GM04504 (cell line): ENCODE data around the gene C4BPA.

Experiments
- DNase-seq: peaks from one replicate; pipeline ENCODE4 v3.0.0-alpha.2; 2012; ENCODE audit warnings: low read depth

Gene C4BPA

GRCh38 chr1:207077470-207078377 is 26.3 kb upstream of the C4BPA start:
- DNase-seq, result peak; percentile 71

DNA sequence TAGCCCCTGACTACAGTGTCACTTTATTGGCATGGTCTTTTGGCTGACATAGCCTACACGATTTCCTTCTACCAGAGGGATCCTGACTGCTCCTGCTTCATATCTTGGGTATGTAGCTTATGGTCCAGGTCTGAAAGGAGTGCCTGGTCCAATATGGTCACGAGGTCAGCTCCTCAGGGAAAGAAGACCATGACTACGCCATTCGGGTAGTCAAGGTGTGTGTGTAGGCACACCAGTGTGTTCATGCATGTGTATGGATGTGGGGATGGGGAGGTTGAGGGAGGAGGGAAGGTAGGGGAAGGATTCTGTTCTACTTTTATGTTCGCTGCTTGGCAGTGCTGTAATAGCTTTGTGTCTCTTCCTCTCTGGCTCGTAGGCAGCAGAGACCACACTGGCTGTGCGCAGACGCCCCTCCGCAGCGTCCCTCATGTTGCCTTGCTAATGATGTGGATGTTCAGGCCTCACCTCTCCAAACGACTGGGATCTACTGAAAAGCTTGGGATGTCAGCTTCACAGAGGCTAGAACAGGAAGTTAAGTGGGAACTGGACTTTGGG is 25.4 kb upstream of the C4BPA start:
- DNase-seq, result no peak

GRCh38 chr1:207079706-207080241 is 24.3 kb upstream of the C4BPA start:
- DNase-seq, result no peak

DNA sequence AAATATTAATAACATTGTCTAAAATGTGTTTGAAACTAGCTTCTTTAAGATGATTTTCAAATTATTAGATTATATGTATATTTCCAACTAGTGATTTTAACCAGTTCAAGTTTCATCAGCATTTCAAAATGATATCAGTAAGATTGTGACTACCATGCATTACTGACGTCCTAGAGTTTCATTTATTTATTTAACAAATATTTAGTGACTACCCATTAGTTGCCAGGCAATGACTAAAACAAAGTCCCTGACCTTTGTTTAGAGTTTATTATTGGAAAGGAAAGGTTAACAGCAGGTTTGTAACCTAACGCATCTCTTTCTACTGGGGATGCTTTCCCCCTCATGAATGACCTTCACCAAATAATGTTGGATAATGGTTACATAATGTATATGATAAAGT is 22.9 kb upstream of the C4BPA start:
- no peak for DNase-seq

GRCh38 chr1:207081806-207082205 is 22.2 kb upstream of the C4BPA start:
- no peak for DNase-seq

DNA sequence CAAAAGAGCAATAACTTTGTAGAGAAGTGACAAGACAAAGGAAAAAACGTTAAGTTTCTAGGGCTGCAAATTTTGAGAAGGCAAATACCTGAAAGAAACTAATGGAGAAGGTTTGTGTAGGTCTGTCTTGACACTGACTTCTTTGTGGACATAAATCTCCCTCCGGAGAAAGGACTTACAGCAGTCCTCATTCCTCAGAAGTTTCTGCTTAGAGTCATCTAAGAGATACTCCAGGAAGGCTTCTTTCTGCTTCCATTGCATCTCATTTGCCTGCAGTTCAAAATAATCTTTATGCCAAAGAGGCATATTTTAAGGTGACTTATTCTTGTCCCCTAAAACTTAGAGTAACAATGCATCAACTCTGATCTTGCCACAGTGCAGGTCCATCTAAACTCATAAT is 19.8 kb upstream of the C4BPA start:
- no peak for DNase-seq

GRCh38 chr1:207084701-207085180 is 19.3 kb upstream of the C4BPA start:
- DNase-seq, result no peak

GRCh38 chr1:207085887-207086286 is 18.1 kb upstream of the C4BPA start:
- no peak for DNase-seq

- DNase-seq, result no peak
Observed at GRCh38 chr1:207088161-207088560, 15.9 kb upstream of the C4BPA start.

DNA sequence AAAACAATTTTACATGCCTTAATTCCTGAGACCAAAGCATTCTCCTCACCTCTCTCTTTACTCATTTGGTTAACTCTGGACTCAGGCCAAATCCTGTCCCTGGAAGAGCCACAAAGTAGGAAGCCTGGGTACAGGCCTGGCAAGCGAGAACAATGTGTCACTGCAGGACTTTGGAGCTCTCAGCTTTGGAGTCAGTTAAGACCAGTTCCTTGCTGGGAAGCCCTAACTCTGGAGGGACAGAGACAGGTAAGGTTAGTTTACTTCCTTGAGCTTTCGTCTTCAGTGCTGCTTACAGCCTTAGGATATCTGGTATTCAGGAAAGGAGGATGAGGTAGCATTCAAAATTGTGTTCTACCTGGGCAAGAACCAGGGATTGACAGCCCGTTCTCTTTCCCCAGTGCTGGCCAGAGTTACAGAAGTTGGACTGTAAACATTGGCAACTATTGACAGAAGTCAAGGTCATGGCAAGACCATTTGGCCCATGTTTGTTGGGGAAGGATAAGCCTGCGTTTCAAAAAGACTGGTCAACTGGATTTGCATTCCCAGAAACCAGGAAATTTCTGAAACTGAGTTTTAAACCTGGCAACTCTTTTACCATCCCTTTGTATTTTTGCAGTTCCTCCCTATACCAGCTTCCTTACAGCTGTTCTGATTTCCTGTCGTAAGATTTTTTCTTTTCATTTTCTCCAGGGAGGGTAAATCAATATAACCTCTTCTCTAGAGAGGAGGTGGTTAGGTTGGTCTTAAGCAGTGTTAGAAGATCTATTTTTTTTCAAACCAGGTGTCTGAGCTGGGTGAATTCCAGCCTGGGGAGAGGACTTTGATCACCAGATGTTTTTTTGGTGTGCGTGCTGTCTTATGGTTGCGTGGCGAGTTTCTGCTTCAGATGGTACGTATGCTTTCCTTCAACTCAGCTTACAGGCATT is 15.1 kb upstream of the C4BPA start, which contains the start of gene C4BPB:
Gene C4BPB, plus strand, starts transcription at position 160 of the 926 bp plus-strand sequence. Its CDS starts 672 bp downstream, at position 832.
- DNase-seq, result no peak

DNA sequence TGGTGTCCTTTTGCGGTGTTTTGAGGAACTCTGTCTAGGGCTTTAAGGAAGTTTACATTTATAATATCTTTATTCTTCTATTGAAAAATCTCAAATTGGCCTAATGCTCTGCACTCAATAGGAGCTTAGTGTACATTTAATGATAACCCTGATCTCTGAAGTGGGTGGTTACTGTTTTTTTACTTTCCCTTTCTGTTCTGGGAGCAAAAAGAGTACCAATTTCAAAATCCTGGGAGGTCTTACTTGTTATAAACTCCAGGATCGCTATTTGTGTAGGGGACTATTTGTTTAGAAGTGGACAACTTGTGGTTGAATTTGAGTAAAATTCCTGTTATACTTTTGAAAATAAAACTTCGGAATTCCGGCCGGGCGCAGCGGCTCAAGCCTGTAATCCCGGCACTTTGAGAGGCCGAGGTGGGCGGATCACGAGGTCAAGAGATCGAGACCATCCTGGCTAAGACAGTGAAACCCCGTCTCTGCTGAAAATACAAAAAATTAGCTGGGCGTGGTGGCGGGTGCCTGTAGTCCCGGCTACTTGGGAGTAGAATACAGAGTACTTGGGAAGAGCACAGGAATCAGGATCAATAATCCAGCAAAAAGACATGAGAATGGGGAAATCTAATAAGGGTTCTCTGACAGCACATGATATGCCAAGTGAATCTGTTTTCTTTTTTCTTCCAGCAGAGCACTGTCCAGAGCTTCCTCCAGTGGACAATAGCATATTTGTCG is 14.2 kb upstream of the C4BPA start:
- DNase-seq, result no peak

DNA sequence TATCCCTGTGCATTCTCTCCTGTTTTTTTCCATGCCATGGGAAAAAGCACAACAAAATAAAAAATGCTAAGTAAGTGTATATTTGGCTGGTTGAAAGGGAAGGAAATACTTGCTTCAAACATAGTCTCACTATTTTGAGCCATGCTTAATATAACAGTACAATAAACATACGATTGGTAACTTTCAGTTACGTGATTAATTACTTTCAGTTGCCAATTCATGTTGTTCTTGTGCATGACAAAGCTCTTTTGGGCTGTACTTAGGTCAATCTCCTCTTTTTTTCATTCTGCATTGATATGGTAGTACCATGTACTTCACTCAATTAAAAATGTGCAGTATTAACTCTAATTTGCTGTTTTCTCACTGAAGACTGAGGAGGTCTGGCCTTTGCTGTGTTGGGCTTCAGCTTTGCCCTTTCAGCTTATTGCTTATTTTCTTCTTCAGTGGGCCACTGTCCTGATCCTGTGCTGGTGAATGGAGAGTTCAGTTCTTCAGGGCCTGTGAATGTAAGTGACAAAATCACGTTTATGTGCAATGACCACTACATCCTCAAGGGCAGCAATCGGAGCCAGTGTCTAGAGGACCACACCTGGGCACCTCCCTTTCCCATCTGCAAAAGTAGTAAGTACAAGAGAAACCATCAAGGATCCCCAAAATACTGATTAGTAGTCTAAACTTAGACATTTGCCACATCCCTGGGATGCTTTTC is 12.7 kb upstream of the C4BPA start:
- no peak for DNase-seq

DNA sequence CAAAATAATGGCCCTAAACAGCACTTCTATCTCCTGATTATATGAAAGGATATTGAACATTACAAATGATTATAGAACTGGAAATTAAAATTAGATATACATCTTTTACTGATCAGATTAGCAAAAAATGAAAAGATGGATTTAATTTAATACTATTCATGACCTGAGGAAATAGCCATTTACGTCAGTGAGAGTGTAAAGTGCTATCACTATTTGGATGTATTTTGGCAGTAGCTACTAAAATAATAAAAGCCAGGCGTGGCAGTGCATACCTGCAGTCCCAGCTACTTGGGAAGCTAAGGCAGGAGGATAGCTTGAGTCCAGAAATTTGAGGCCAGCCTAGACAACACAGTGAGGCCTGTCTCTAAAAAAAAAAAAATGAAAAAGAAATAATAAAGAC is 10.1 kb upstream of the C4BPA start:
- no peak for DNase-seq

- no peak for DNase-seq
Observed at GRCh38 chr1:207097871-207098324, 6.1 kb upstream of the C4BPA start.

GRCh38 chr1:207101720-207102119 is 2.3 kb upstream of the C4BPA start:
- DNase-seq, result no peak

DNA sequence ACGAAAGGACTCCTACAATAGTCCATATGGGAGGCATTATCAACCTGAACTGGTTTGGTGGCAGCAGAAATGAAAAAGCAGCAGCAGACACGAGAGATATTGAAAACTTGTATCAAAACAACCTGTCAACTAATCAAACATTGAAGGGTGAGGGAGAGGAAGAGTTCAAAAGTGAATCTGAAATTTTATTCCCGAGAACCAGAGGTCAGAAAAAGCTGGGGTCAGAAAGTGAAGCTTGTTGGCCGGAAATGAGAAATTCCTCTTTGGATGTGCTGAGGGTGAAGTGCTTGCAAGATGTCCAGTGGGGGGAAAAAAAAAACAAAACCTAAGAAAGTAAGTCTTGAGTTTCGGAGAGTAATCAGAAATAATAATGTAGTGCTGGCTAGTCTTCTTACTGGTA is 1.9 kb upstream of the C4BPA start:
- no peak for DNase-seq

DNA sequence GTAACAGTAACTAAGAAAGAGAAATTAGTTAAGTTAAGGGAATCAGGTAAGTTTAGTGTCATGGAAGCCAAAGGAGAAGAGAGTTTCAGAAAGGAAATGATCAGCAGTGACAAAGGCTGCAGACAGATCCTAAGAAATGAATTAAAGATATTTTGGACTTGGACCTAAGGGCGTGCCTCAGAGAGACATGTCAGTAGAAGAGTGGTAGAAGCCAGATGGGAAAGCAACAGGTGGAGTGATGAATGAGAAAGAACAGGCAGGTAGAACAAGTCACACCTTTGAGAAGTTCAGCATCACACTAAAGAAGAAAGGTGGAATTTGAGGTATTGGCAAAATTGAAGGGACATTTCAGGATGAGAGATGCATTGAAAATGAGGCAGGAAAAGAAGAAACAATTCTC is 1.4 kb upstream of the C4BPA start:
- DNase-seq, result no peak

DNA sequence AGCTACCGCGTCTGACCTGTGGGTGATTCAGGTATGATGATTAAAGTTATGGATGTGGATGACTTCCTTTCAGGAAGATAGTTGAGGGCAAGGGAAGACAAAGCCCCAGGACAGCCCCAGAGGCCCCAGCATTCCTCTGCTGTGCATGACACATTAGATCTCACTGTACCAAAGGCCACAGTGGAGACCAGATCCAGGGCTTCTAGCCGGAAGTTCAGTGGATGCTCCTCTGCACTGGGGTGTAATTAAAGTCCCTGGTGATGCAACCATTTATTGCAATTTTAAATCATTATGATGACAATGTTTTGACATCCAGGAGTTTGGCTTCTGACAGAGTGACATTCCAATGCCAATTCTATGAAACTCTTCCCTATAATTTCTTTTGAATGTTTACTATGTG is 5.0 kb downstream of the C4BPA start:
- peak; percentile 7 for DNase-seq

DNA sequence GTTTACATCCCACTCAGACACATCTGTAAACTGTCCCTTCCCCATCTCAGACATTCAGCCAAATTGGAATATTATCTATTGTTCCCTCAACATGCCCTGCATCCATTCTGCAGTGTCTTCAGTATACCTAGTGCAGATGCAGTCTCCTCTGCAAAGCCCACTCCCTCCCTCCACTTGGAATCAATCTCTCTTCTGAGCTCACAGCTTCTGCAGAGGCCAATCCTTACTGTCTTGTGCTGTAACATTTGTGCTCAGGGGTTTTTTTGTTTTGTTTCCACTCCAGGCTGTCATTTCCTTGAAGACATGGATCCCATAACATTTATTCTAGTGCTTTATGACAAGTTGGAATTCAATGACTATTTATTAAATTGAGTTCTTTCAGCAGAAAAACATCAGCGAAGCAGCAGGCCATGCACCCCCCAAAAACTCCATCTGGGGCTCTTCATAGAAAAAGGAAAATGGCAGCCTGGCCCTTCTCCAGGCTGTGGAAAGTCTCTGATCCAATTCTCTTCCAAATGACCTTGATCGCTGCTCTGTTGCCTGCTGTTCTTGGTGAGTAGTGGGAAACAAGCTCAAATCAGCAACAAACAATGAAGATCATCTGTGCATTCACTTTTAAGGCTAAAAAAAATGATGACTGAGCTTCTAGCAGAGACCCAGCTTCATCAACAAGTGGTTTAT is 8.7 kb downstream of the C4BPA start:
- DNase-seq, result no peak

- no peak for DNase-seq
Observed at GRCh38 chr1:207115269-207115668, 11.2 kb downstream of the C4BPA start.
